Activated CD4-positive, alpha-beta T cell treated with anti-CD3 and anti-CD28 coated beads for 1 hour (primary cell): Measurements from ENCODE around the gene TAF3.
"Not testable (repeated sequence)": the region's sequence is repeated elsewhere in the genome, so short reads cannot be mapped to it uniquely, and the experiment has no call there.

ENCODE experiments used
- DNase-seq: peaks from one replicate; pipeline ENCODE4 v3.0.0-alpha.2; 2020

The TAF3 gene

GRCh38 chr10:7811000-7811399 is 7.3 kb upstream of the TAF3 start:
- no peak for DNase-seq

- DNase-seq, result not testable (repeated sequence)
Observed at GRCh38 chr10:7811743-7812142, 6.6 kb upstream of the TAF3 start.

- no peak for DNase-seq
Observed at GRCh38 chr10:7813481-7813880, 4.8 kb upstream of the TAF3 start.

GRCh38 chr10:7817576-7817975 is 729 bp upstream of the TAF3 start:
- no peak for DNase-seq

GRCh38 chr10:7817984-7818294 is 366 bp upstream of the TAF3 start:
- no peak for DNase-seq

- peak; percentile 12 for DNase-seq
Observed at GRCh38 chr10:7819121-7819460, 786 bp downstream of the TAF3 start.

- no peak for DNase-seq
Observed at GRCh38 chr10:7824251-7824650, 5.9 kb downstream of the TAF3 start.

- no peak for DNase-seq
Observed at GRCh38 chr10:7826971-7827370, 8.7 kb downstream of the TAF3 start.

GRCh38 chr10:7829289-7829834 is 11.1 kb downstream of the TAF3 start:
- no peak for DNase-seq

GRCh38 chr10:7832060-7832459 is 13.8 kb downstream of the TAF3 start:
- DNase-seq, result no peak

- no peak for DNase-seq
Observed at GRCh38 chr10:7833210-7833609, 14.9 kb downstream of the TAF3 start.

GRCh38 chr10:7834262-7834661 is 16.0 kb downstream of the TAF3 start:
- no peak for DNase-seq

GRCh38 chr10:7836571-7836970 is 18.3 kb downstream of the TAF3 start:
- no peak for DNase-seq

GRCh38 chr10:7846591-7846990 is 28.3 kb downstream of the TAF3 start:
- DNase-seq, result no peak

- no peak for DNase-seq
Observed at GRCh38 chr10:7853226-7853842, 35.0 kb downstream of the TAF3 start.

- DNase-seq, result no peak
Observed at GRCh38 chr10:7853890-7854289, 35.6 kb downstream of the TAF3 start.

GRCh38 chr10:7855205-7855604 is 36.9 kb downstream of the TAF3 start:
- no peak for DNase-seq

- no peak for DNase-seq
Observed at GRCh38 chr10:7856678-7857077, 38.4 kb downstream of the TAF3 start.

- DNase-seq, result no peak
Observed at GRCh38 chr10:7857262-7857661, 39.0 kb downstream of the TAF3 start.

- DNase-seq, result no peak
Observed at GRCh38 chr10:7861509-7862120, 43.3 kb downstream of the TAF3 start.

GRCh38 chr10:7862121-7862514 is 43.8 kb downstream of the TAF3 start:
- DNase-seq, result no peak

GRCh38 chr10:7866176-7866575 is 47.9 kb downstream of the TAF3 start:
- DNase-seq, result no peak

GRCh38 chr10:7872041-7872442 is 53.7 kb downstream of the TAF3 start:
- DNase-seq, result no peak

GRCh38 chr10:7874864-7875263 is 56.6 kb downstream of the TAF3 start:
- DNase-seq, result no peak

GRCh38 chr10:7876541-7877127 is 58.3 kb downstream of the TAF3 start:
- DNase-seq, result no peak
